ENCODE measurements around the gene ZNF750. TPM values are rescaled to one million over a fixed set of nuclear protein-coding genes. Genes with fewer than 3 reads are reported as not detected.
A peak's percentile ranks its signal among the peaks of the same experiment; 100 is the strongest.

The ZNF750 gene
- total RNA-seq, 1 donor from 2014 or later, result not detected

- Mint-ChIP-seq H3K4me3 (no peak overlapping the region), H3K36me3 (peaks cover 28% of the 10 kb centered on the region), H3K27me3 (ENCODE audit: insufficient read depth, low read depth) (no peaks in the 10 kb centered on the region), H3K27ac (no peak overlapping the region), H3K4me1 (no peaks in the 10 kb centered on the region), H3K9me3 (peaks cover 2% of the 10 kb centered on the region)
- Histone ChIP-seq H3F3A (ENCODE audit: low read depth) (no peaks in the 10 kb centered on the region), H2AFZ (replicated peaks) (no peak overlapping the region), H4K20me1 (ENCODE audit: low read depth) (no peaks in the 10 kb centered on the region), H3K27me3 (no peaks in the 10 kb centered on the region), H3K27ac (no peak overlapping the region), H3K36me3 (no peaks in the 10 kb centered on the region), H3K9ac (no peak overlapping the region), H3K9me3 (ENCODE audit: low read depth) (no peaks in the 10 kb centered on the region), H3K4me3 (no peak overlapping the region), H3K79me2 (ENCODE audit: low read depth) (no peaks in the 10 kb centered on the region), H3K4me2 (no peak overlapping the region), H3K4me1 (no peaks in the 10 kb centered on the region)
- no peak for DNase-seq (ENCODE audit: low spot score)
- TF ChIP-seq EZH2phosphoT487 (IDR thresholded peaks at IDR 0.05) (no peak), EZH2 (IDR thresholded peaks at IDR 0.05) (no peak), CTCF (IDR thresholded peaks at IDR 0.05) (no peak)
Observed at GRCh38 chr17:82812601-82813000, 27.2 kb downstream of the ZNF750 start.

- Histone ChIP-seq H3K27ac (no peak overlapping the region), H3F3A (ENCODE audit: low read depth) (no peaks in the 10 kb centered on the region), H3K4me3 (no peak overlapping the region), H3K9ac (no peak overlapping the region), H3K79me2 (ENCODE audit: low read depth) (no peaks in the 10 kb centered on the region), H4K20me1 (ENCODE audit: low read depth) (no peaks in the 10 kb centered on the region), H2AFZ (replicated peaks) (no peak overlapping the region), H3K27me3 (no peaks in the 10 kb centered on the region), H3K4me1 (no peaks in the 10 kb centered on the region), H3K4me2 (no peak overlapping the region), H3K36me3 (no peaks in the 10 kb centered on the region), H3K9me3 (ENCODE audit: low read depth) (no peaks in the 10 kb centered on the region)
- TF ChIP-seq EZH2 (IDR thresholded peaks at IDR 0.05) (no peak), EZH2phosphoT487 (IDR thresholded peaks at IDR 0.05) (no peak), CTCF (IDR thresholded peaks at IDR 0.05) (no peak)
- no peak overlapping the region for H3K4me3 Mint-ChIP-seq
- no peaks in the 10 kb centered on the region for H3K27me3 Mint-ChIP-seq (ENCODE audit: insufficient read depth, low read depth)
- H3K27ac Mint-ChIP-seq, result no peak overlapping the region
- H3K4me1 Mint-ChIP-seq, result no peaks in the 10 kb centered on the region
- H3K36me3 Mint-ChIP-seq, result peaks cover 25% of the 10 kb centered on the region
- DNase-seq (ENCODE audit: low spot score), result no peak
- H3K9me3 Mint-ChIP-seq, result peaks cover 2% of the 10 kb centered on the region
Observed at GRCh38 chr17:82812058-82812457, 27.8 kb downstream of the ZNF750 start.

- Mint-ChIP-seq H3K27me3 (ENCODE audit: insufficient read depth, low read depth) (peaks cover 2% of the 10 kb centered on the region), H3K4me3 (no peak overlapping the region), H3K9me3 (no peaks in the 10 kb centered on the region), H3K27ac (peak overlapping the region; percentile 62), H3K36me3 (peaks cover 14% of the 10 kb centered on the region), H3K4me1 (no peaks in the 10 kb centered on the region)
- H3K4me3 ChIP-seq, result no peak overlapping the region
- no peak overlapping the region for H3K4me2 ChIP-seq
- no peaks in the 10 kb centered on the region for H3K9me3 ChIP-seq (ENCODE audit: low read depth)
- H3K36me3 ChIP-seq, result no peaks in the 10 kb centered on the region
- no peaks in the 10 kb centered on the region for H3K4me1 ChIP-seq
- H3F3A ChIP-seq (ENCODE audit: low read depth), result no peaks in the 10 kb centered on the region
- H2AFZ ChIP-seq (replicated peaks), result no peak overlapping the region
- H3K27ac ChIP-seq, result no peak overlapping the region
- no peaks in the 10 kb centered on the region for H4K20me1 ChIP-seq (ENCODE audit: low read depth)
- no peak for DNase-seq (ENCODE audit: low spot score)
- H3K79me2 ChIP-seq (ENCODE audit: low read depth), result no peaks in the 10 kb centered on the region
- TF ChIP-seq EZH2 (IDR thresholded peaks at IDR 0.05), result no peak
- no peak for TF ChIP-seq CTCF (IDR thresholded peaks at IDR 0.05)
- TF ChIP-seq EZH2phosphoT487 (IDR thresholded peaks at IDR 0.05), result no peak
- no peaks in the 10 kb centered on the region for H3K27me3 ChIP-seq
- no peak overlapping the region for H3K9ac ChIP-seq
Observed at GRCh38 chr17:82810644-82811430, 29.0 kb downstream of the ZNF750 start.

All from neural progenitor cell (in vitro differentiated cells).